ENCODE measurements around the gene NEU4.
"Not testable (repeated sequence)": the region's sequence is repeated elsewhere in the genome, so short reads cannot be mapped to it uniquely, and the experiment has no call there.

Gene NEU4, protein sequence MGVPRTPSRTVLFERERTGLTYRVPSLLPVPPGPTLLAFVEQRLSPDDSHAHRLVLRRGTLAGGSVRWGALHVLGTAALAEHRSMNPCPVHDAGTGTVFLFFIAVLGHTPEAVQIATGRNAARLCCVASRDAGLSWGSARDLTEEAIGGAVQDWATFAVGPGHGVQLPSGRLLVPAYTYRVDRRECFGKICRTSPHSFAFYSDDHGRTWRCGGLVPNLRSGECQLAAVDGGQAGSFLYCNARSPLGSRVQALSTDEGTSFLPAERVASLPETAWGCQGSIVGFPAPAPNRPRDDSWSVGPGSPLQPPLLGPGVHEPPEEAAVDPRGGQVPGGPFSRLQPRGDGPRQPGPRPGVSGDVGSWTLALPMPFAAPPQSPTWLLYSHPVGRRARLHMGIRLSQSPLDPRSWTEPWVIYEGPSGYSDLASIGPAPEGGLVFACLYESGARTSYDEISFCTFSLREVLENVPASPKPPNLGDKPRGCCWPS

DNA sequence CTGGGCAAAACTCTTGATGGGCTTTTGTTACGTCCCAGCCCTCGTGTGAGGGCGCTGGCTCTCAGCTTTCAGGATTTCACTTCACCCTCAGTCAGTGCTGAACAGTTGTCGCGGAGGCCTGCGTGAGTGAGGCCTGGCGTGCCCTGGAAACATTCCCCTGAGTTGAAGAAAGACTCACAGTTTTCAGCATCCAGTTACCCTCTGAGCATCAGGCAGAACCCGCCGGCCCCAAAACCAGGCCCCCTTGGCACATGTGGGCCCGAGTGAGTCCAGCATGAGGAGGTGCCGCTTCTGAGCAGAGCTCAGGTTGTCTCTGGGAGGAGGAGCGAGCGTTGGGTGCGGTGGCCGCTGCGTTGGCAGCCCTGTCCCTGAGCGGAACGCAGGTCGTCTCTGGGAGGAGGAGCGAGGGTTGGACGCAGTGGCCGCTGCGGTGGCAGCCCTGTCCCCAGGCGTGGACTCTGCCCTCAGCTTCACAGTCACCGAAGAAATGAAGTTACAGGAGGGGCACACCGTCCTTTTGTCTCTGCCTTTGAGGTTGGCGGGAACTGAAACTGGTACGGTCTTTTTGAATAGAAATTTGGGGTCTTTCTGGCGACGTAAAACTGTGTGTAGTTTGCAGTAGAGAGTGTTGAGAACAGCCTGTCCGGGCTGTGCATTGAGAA is at the start of gene NEU4:
Gene NEU4 (plus strand): TSS at position 473 of the 662 bp plus-strand sequence. CDS start 5,292 bp downstream, outside the sequence.
- no peak for DNase-seq

DNA sequence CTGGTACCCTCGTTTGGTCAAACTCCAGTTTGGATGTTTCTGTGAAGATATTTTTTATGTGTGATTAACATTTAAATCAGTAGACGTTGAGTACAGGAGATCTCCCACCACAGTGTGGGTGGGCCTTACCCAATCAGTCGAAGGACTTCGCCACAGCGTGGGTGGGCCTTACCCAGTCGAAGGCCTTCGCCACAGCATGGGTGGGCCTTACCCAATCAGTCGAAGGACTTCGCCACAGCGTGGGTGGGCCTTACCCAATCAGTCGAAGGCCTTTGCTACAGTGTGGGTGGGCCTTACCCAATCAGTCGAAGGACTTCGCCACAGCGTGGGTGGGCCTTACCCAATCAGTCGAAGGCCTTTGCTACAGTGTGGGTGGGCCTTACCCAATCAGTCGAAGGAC is 49.1 kb upstream of the NEU4 start:
- not testable (repeated sequence) for DNase-seq

DNA sequence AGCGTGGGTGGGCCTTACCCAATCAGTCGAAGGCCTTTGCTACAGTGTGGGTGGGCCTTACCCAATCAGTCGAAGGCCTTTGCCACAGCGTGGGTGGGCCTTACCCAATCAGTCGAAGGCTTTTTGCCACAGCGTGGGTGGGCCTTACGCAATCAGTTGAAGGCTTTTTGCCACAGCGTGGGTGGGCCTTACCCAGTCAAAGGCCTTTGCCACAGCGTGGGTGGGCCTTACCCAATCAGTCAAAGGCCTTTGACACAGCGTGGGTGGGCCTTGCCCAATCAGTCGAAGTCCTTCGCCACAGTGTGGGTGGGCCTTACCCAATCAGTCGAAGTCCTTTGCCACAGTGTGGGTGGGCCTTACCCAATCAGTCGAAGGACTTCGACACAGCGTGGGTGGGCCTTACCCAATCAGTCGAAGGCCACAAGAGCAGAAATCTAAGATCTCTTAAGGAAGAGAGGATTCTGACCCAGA is 48.7 kb upstream of the NEU4 start:
- DNase-seq, result no peak

DNA sequence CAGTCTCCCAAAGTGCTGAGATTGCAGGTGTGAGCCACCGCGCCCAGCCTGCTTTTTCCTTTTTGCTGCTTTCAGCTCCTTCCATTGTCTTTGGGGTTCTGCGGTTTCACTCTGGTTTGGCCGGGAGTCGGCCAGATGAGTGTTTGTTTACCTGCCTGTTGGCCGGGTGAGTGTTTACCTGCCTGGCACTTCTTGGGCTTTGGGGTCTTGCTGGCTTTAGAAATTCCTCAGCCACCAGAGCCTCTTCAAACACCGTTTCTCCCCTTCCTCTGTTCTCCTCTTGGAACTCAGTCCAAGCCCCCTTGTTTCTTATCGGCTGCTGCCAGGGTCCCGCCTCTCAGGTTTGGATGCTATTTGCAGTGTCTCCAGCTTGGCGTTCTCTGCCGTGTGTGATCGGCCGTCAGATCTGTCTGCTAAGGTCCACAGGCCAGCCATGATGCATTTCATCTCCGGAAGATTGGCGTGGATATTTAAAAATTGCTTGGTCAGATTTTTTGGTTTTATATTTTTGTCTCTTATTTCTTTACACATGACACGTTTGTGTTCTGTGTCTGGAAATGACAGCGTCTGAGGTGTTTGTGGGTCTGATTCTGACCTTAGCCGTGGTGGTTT is 46.6 kb upstream of the NEU4 start:
- DNase-seq, result no peak

DNA sequence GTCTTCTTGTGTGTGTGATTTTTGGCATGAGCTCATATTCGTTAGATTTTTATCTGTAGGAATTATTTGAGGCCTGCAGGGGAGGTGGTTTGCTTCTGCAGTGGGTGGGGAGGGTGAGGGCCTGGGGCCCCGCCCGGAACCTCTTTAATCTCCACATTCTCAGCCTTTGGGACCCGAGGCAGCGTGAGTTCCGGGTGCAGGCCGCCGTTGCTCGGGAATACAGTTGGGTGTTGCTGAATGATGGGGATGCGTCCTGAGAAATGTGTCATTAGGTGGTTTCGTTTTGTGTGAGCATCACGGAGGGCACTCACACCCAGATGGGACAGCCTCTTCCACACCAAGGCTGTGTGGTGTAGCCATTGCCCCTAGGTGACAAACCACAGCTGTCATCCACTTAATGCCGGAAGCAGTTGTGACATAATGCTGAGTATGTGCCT is 46.0 kb upstream of the NEU4 start:
- DNase-seq, result no peak

DNA sequence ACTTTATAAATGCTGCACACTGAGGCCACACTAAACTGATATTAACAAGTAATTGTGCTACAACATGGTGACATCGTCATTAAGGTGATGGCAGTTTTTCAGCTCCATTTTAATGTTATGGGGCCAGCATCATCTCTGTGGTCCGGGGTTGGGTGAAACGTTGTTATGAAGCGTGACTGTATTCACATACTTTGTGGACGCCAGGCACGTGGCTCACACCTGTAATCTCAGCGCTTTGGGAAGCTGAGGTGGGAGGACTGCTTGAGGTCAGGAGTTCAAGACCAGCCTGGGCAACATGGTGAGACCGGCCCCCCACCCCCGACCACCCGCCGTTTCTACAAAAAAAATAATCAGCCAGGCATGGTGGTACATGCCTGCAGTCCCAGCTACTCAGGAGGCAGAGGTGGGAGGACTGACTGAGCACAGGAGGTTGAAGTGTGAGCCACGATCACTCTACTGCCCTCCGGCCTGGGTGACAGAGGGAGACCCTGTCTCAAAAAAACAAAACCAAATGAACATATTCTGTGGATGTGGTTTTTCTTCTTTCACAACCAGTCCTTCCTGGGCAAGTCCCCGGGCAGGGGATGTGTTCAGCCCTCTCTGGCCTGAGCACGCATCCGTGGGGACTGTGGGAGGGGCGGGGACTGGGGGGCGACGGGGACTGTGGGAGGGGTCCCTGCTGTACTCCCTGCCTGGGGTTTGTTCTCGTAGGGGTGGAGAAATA is 45.3 kb upstream of the NEU4 start:
- no peak for DNase-seq

DNA sequence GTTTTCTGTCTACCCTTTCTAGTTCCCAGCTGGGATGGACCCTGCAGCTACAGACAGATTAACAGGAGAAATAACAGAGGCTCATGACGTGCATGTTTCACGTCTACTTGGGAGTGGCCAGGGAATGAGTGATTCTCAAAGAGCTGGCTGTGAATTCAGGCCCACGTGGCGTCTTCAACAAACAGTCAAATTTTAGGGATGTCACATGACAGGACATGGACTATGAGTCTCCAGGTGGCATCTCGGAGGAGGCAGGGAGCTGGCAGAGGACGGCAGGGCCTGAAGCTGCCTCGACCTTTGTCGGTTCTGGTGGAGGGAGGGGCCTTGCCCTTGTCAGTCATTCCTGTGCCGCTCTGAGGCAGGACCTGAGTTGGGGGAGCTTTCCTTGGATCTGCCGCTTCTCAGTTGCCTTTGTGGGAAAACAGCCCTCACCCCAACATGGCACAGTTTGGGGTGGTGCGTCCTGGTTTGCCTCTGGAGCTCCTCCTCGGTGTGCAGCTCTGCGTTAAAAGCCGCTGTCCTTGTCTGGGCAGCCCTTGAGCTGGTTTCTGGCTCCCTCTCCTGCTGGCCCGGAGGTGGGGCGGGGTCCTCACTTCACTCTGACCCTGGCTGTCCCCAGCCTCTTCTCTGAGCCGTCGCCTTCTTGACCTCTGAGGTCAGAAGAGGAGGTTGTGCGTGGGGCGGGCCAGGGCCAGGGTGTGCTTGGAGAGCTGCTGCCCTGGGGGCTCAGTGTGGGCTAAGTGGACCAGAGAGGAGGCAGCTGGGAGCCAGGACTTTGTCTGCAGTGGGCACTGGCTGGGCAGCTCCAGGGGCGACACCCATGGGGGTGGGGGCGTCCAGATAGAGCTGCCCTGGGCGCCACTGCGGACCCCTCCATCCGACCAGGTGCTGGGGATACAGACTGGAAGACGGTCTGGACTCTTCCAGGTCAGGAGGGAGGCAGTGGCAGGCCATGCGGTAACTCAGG is 44.4 kb upstream of the NEU4 start:
- DNase-seq, result no peak

DNA sequence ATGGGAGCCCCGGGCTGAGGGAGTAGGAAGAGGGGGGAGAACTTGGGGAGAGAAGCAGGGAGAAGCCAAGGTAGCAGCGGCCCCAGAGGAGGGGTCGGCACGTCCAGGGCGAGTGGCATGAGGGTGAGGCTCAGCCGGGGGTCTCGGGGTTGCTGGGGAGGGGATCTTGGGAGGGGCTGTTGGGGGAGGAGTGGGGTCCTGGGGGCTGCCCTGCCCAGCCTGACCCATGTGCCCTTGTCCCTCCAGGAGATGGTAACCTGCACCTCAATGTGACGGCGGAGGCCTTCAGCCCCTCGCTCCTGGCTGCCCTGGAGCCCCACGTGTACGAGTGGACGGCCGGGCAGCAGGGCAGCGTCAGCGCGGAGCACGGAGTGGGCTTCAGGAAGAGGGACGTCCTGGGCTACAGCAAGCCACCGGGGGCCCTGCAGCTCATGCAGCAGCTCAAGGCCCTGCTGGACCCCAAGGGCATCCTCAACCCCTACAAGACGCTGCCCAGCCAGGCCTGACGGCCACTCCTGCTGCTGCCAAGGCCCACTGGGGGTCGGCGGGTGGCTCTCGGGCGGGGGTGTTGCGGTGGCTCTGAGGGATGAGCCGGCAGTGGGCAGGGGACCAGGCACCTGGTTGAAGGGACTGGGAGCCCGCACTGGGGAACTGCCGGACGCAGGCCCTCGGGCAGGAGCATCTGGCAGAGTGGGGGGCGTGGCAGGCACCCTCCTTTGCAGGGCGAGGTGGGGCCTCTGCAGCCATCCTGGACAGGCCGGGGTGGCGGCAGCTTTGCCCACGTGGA is 41.3 kb upstream of the NEU4 start:
- no peak for DNase-seq

DNA sequence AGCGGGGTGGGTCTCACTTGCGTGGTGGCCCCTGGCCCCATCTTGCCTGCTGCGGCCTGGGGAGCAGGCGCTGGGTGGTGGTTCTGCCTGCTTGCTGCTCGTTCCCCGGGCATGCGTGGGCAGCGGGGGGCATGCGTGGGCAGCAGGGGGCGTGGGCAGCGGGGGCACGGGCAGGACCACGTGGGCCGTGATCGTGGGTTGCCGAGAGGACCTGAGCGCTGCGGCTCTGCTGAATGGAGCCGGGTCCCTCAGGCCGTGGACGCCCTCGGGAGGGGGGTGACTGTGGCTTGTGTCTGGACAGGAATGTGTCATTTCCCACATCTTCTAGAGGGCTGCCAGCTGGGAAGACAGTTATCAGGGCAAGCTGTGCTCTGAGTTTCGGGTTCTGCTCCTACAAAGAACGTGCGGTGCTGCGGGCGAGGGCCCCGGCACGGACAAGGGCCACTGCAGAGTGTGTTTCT is 40.7 kb upstream of the NEU4 start:
- no peak for DNase-seq

DNA sequence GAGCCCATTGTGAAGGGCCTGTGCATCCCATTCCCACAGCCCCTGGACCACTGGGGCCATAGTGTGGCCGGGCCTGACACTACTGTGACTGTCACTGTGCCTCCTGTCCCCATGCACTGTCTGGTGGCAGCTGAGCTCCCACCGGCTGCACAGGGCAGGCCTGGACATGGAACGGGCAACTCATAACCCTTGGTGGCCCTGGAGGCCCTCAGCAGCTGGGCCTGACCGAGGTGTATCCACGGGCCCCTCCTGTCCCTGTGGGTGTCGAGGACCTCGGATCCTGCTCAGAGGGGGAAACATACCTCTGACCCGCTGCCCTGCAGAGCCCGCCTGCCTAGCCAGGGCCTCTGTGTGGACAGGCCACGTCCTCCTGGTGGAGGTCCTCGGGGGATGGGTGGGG is 40.1 kb upstream of the NEU4 start:
- DNase-seq, result no peak

DNA sequence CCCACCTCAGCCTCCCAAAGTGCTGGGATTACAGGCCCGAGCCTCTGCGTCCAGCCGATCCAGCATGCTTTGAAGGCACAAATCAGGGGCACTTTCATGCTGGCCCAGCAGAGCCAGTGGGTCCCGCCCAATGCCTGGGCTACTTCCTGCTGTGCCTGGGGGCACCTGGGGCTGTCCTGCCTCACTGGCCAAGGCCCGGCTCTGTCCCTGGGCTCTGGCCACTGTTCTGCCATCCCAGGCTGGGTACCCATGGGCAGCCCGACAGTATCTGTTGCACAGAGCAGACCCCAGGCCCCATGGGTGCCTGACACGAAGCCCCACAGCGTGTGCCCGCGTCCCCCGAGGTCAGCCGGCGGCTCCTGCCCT is 39.2 kb upstream of the NEU4 start:
- DNase-seq, result no peak

DNA sequence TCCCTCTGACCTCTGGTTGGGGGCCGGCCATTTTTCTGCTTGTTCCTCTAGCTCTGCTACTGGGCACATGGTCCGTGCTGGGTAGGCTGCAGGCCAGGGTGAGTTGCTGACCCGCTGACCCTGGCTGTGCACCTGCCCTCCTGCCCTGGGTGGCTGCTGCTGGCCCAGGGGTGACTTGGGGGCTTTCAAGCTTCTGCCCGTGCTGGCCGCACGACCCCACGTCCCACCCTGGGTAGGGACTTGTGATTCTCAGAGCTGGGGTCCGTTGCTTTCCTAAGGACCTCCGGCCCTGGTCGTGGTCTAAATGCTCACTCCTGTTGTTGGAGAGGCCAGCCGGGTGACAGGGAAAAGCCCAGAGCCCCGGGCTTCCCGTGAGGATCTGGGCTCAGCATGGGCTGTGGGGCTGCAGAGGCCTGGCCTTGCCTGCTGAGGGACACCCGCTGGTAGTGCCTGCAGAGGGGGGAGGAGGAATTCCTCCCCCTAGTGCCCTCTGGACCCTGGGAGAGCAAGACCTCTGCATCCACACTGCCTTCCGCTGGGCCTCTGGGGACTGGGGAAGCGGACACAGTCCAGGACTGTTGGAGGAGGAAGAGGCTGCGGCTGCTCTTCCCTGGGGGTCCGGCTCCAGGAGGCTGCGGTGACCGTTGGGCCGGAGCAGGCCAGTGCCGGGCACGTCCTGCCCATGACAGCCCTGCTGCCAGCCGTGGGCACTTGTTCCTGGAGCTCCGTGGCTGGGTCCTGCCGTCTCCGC is 38.6 kb upstream of the NEU4 start:
- DNase-seq, result no peak

DNA sequence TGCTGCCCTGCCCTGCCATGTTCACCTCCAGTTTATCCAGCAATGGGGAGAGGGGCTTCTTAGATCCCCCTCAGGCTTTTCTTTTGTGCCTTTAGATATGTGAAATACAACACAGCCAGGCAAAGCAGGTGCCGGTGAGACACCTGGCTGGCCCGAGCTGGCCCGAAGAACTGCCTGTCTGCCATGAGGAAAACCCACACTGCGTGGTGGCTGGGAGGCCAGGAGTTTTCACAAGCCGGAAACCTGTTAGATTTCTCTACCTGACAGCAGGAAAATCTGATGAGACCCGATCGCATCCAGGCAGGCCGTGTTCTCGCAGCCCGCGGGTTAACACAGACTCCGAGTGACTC is 38.1 kb upstream of the NEU4 start:
- no peak for DNase-seq

DNA sequence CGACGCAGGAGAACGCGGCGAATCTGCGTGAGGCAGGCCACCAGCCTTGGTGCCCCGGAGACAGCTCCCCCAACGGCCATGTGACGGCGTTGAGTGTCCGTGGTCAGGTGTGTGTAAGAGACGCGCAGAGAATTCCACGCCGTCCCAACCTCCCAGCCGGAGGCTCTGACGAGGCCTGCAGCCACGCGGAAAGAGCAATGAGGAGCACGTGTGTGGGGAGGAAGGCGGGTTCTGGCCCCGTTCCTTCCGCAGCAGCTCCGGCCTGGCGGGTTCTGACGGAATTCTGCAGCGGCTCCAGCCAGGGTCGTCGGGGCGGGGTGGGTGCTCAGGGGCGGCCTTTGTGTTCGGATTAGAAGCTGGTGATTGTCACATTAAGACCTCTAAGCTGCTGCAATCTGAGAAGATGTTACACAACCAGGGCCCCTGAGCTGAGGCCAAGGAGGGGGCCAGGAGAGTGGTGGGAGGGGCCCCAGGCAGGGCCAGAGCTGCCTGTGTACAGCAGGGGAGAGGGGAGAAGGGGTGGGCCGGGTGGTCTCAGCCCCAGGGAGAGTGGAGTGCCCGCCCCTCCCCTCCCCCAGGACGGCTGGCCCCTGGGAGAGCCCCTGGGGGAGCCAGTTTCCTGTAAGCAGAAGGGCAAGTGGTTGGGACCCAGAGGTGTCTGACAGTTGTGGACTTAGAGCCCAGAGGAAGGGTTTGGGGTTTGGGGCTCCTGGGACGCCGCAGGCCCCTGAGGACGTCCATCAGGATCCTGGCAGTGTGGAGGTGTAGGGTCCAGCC is 37.5 kb upstream of the NEU4 start:
- DNase-seq, result no peak

DNA sequence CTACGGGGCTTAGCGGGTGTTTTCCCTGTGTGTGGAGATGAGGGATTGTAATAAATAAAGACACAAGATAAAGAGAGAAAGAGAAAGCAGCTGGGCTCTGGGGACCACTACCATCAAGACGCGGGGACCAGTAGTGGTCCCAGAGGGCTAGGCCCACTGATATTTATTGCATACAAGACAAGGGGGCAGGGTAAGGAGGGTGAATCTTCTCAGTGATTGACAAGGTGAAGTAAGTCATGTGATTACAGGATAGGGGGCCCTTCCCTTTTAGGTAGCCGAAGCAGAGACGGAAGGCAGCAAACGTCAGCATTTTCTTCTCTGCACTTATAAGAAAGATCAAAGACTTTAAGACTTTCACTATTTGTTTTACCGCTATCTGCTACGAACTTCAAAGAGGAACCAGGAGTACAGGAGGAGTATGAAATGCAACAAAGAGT is 36.9 kb upstream of the NEU4 start:
- DNase-seq, result no peak

DNA sequence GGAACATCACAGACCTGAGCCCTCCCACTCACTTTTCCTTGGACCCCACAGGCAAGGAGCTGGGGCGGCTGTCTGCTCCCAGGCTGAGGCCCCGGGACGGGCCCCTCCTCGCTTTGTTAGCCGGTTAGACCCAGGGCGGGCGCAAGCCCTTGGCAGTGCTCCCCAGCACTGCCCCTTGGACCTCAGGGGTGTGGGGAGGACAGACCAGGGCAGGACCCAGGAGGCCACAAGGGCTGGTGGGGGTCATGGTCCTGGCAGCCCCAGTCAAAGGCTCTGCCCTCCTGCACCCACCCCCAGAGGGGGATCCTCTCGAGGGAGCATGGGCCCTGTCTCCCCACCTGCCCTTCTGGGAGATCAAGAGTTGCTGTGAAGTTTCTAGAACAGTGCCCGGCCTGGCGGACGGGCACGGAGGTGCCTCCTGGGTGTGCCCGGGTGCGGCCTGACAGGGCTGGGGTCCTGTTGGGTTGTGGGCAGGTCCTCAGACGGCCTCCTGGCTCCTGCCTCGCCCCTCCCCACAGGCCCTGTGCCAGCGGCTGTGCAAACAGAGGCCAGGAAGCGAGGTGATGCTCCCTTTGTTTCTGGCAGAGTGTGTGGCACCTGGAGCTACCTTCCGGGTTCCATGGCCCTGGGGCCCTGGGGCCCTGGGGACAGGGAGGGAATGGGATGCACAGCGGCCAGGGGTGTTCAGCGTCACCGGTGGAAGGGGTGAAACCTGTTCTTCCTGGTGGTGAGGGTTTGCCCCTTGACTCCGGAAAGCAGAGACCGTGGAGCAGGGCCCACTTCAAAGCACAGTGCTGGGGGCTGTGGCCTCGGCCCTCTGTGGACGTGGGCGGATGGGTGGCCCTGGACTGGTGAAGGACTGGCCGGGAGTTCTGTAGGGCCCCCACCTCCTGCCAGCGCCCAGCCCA is 35.2 kb upstream of the NEU4 start:
- DNase-seq, result no peak

DNA sequence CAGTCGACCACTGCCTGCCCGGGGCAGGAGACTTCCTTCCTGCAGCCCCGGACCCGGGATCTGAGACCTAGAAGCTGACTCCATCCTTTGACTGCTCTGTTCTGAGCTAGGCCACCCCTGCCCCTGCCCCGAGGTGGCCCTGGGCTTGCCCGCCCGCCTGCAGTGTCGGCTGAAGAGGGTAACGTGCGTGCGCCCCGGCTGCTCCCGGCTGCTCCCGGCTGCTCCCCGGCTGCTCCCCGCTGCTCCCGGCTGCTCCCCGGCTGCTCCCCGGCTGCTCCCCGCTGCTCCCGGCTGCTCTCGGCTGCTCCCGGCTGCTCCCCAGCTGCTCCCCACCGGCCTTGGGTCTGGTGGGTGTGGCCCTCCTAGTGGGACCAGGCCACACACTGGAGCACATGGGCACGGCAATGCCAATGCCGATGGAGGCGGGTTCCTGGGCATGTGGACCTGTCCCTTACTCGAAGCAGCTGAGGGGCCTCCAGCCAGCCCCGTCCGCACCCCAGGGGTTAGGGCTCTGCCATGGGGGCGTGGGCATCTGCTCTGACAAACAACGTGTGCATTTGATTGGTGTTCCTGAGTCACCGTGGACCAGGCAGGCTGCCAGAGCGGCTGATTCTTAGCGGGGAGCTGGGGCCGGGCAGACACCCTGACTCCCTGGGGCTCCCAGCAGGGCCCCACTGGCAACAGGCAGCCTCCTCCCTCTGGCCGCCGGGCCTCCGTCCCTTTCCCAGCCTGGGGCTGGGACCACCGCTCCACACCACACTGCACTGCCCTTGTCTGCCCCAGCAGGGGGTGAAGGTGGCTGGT is 34.4 kb upstream of the NEU4 start:
- DNase-seq, result no peak

Data from NCI-H1930 (cell line).